K562 (cell line): ENCODE data around the gene TRIM14. TPM values are rescaled to one million over a fixed set of nuclear protein-coding genes. Genes with fewer than 3 reads are reported as not detected.

ENCODE experiments used
- HDAC2 ChIP-seq: fragments of 450-650 bp; IDR thresholded peaks from 2 replicates; pipeline ENCODE4 v1.6.1; 2016; ENCODE audit warnings: mild to moderate bottlenecking
- MED1 ChIP-seq: sonication (generic); formaldehyde crosslinking; IDR thresholded peaks from 2 replicates; pipeline ENCODE4 v1.8.1; 2023; ENCODE audit warnings: missing genetic modification reagents, borderline replicate concordance
- PML ChIP-seq: IDR thresholded peaks from 2 replicates; pipeline ENCODE4 v1.6.1; 2012; ENCODE audit warnings: low read length, inconsistent platforms
- STAG1 ChIP-seq: sonication (generic); formaldehyde crosslinking; IDR thresholded peaks from 2 replicates; pipeline ENCODE4 v1.5.0; 2020; ENCODE audit warnings: missing genetic modification reagents, borderline replicate concordance
- TAF15 ChIP-seq: fragments of 200-400 bp; formaldehyde crosslinking; IDR thresholded peaks from 2 replicates; pipeline ENCODE4 v1.6.1; 2017; ENCODE audit warnings: mild to moderate bottlenecking, low read depth, low read length, moderate library complexity
- ZFP30 ChIP-seq: fragments of 250-450 bp; sonication (Bioruptor Pico); IDR thresholded peaks from 2 replicates; pipeline ENCODE4 v1.8.0; 2022; ENCODE audit warnings: moderate library complexity, mild to moderate bottlenecking, inconsistent platforms, borderline replicate concordance
- polyA plus RNA-seq, 8 experiments: library from polyadenylated mRNA; depleted of rRNA in 4 of 8; stranded (reverse) in 5 of 8; unstranded in 3 of 8; fragments of >200 nt; fragmentation: Nextera tagmentation in 2 of 8; fragmentation: Illumina TruSeq in 1 of 8; extraction: Ambion mirVana in 2 of 8; extraction: Trizol in 1 of 8; gene quantifications; 2 replicates each; pipeline versions ENCODE4 v1.2.1 to v1.2.3, GENCODE V29; 2011 to 2014; ENCODE audit warnings: inconsistent platforms in 1 of 8, missing spikeins in 1 of 8
- total RNA-seq, 7 experiments: library from RNA; depleted of rRNA in 6 of 7; stranded (reverse); fragments of >200 nt in 6 of 7; fragmentation: Illumina TruSeq in 2 of 7; extraction: Trizol in 2 of 7; gene quantifications; 2 replicates each; pipeline versions ENCODE4 v1.2.1 to v1.2.3, GENCODE V29; 2011 to 2021; ENCODE audit warnings: low replicate concordance in 1 of 7
- TF ChIP-seq, protein P1 (sequence below), 2 experiments: IDR thresholded peaks in 1 of 2; conservative IDR thresholded peaks in 1 of 2; 2 replicates each; pipeline ENCODE4 v1.6.1; 2016; ENCODE audit warnings: low read depth in 2 of 2, mild to moderate bottlenecking in 1 of 2, missing compliant biosample characterization in 1 of 2, missing genetic modification characterization in 1 of 2, moderate library complexity in 1 of 2
- TF ChIP-seq, protein P2 (sequence below): fragments of 450-650 bp; IDR thresholded peaks from 2 replicates; pipeline ENCODE4 v1.6.1; 2016
- TF ChIP-seq, protein P3 (sequence below), 2 experiments: fragments of 450-650 bp in 1 of 2; sonication (generic) in 1 of 2; formaldehyde crosslinking in 1 of 2; IDR thresholded peaks; 2 replicates each; pipeline versions ENCODE4 v1.7.1 to v1.9.0; 2016 to 2022; ENCODE audit warnings: inconsistent platforms in 1 of 2, mild to moderate bottlenecking in 1 of 2, missing genetic modification reagents in 1 of 2
- TF ChIP-seq, protein P4 (sequence below): fragments of 250-450 bp; sonication (Bioruptor Pico); IDR thresholded peaks from 2 replicates; pipeline ENCODE4 v1.5.1; 2021; ENCODE audit warnings: mild to moderate bottlenecking

Gene TRIM14
- total and polyA plus RNA-seq, 9 of the 15 experiments (the other 6 are each of a cell fraction or from before 2014, with no cell fraction given): 7.6 to 41.0 (median 17.9) TPM

DNA sequence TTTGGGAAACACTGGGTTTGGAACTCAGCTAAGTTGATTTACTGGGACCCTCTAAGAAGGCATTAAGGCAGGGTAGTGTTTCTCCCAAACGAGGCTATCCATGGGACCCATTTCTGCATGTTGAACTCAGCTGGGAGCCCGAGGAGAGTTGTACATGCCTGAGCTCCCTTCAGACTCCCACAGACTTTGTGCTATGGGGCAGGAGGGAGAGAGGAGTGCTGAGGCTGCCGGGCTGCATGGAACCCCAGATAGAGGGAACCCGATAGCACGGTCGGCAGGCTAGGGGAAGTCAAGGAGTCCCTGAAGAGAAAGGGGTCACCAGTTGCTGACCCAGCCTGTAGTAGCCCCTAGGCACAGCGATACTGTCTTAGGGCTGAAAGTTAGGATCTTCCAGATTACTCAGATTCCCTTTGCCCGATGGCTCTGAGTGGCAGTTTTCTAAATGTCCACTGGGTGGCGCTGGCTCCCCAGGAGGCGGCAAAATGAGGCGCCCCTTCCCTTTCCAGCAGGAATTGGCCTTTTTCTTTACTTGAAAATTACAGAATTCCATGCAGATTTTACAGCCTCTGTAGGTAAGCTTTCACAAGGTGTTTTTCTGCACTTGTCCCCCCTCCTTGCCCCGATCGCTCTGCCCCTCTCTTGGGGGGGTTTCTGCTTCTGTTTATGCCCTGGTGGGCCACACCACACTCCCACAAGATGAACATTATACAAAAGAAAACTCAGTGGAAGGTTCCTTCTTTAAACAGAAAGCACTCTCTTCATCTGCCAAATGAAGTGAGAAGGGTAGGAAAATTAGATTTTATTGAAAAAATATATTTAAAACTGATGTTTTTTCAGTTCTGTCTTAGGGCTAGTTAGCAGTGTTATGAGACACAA lies 44.7 kb downstream of the TRIM14 start (continued):
- TF ChIP-seq, protein P1, sequence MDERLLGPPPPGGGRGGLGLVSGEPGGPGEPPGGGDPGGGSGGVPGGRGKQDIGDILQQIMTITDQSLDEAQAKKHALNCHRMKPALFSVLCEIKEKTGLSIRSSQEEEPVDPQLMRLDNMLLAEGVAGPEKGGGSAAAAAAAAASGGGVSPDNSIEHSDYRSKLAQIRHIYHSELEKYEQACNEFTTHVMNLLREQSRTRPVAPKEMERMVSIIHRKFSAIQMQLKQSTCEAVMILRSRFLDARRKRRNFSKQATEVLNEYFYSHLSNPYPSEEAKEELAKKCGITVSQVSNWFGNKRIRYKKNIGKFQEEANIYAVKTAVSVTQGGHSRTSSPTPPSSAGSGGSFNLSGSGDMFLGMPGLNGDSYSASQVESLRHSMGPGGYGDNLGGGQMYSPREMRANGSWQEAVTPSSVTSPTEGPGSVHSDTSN (CRISPR knock-in tag; IDR thresholded peaks at IDR 0.05; ENCODE audit: low read depth): 0 out of 2 replicates have a peak, but pooled peaks have one; percentile 37
- TF ChIP-seq, protein P1 (tag; conservative IDR thresholded peaks at IDR 0.05; ENCODE audit: low read depth): 0 out of 2 replicates have a peak, but pooled peaks have one; percentile 14
- TF ChIP-seq, protein P2, sequence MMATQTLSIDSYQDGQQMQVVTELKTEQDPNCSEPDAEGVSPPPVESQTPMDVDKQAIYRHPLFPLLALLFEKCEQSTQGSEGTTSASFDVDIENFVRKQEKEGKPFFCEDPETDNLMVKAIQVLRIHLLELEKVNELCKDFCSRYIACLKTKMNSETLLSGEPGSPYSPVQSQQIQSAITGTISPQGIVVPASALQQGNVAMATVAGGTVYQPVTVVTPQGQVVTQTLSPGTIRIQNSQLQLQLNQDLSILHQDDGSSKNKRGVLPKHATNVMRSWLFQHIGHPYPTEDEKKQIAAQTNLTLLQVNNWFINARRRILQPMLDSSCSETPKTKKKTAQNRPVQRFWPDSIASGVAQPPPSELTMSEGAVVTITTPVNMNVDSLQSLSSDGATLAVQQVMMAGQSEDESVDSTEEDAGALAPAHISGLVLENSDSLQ: peak; percentile 72
- TF ChIP-seq HDAC2: no peak
- TF ChIP-seq PML: 0 out of 2 replicates have a peak, but pooled peaks have one; percentile 20
- peak; percentile 65; the same call in 1 of the 2 replicates for TF ChIP-seq STAG1 (CRISPR knock-in tag)
- TF ChIP-seq MED1 (CRISPR knock-in tag): no peak
- TF ChIP-seq, protein P3, sequence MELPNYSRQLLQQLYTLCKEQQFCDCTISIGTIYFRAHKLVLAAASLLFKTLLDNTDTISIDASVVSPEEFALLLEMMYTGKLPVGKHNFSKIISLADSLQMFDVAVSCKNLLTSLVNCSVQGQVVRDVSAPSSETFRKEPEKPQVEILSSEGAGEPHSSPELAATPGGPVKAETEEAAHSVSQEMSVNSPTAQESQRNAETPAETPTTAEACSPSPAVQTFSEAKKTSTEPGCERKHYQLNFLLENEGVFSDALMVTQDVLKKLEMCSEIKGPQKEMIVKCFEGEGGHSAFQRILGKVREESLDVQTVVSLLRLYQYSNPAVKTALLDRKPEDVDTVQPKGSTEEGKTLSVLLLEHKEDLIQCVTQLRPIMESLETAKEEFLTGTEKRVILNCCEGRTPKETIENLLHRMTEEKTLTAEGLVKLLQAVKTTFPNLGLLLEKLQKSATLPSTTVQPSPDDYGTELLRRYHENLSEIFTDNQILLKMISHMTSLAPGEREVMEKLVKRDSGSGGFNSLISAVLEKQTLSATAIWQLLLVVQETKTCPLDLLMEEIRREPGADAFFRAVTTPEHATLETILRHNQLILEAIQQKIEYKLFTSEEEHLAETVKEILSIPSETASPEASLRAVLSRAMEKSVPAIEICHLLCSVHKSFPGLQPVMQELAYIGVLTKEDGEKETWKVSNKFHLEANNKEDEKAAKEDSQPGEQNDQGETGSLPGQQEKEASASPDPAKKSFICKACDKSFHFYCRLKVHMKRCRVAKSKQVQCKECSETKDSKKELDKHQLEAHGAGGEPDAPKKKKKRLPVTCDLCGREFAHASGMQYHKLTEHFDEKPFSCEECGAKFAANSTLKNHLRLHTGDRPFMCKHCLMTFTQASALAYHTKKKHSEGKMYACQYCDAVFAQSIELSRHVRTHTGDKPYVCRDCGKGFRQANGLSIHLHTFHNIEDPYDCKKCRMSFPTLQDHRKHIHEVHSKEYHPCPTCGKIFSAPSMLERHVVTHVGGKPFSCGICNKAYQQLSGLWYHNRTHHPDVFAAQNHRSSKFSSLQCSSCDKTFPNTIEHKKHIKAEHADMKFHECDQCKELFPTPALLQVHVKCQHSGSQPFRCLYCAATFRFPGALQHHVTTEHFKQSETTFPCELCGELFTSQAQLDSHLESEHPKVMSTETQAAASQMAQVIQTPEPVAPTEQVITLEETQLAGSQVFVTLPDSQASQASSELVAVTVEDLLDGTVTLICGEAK (IDR thresholded peaks at IDR 0.05): no peak
- TF ChIP-seq, protein P3 (CRISPR knock-in tag; IDR thresholded peaks at IDR 0.05): no peak
- TF ChIP-seq, protein P4, sequence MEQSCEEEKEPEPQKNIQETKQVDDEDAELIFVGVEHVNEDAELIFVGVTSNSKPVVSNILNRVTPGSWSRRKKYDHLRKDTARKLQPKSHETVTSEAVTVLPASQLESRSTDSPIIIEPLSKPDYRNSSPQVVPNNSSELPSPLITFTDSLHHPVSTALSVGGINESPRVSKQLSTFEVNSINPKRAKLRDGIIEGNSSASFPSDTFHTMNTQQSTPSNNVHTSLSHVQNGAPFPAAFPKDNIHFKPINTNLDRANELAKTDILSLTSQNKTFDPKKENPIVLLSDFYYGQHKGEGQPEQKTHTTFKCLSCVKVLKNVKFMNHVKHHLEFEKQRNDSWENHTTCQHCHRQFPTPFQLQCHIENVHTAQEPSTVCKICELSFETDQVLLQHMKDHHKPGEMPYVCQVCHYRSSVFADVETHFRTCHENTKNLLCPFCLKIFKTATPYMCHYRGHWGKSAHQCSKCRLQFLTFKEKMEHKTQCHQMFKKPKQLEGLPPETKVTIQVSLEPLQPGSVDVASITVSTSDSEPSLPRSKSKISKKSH (CRISPR knock-in tag): no peak
- TF ChIP-seq TAF15: no peak
- no peak for TF ChIP-seq ZFP30
